Breast epithelium (tissue), 3 donors: ENCODE results near the gene PTPRN2.

ENCODE experiments used
- CTCF ChIP-seq, 3 donors: fragments of 450-650 bp; IDR thresholded peaks; one replicate each; pipeline ENCODE4 v1.5.1; 2016 to 2017; ENCODE audit warnings: antibody characterized with exemption in 3 of 3, mild to moderate bottlenecking in 3 of 3, moderate library complexity in 3 of 3
- POLR2A ChIP-seq: fragments of 450-650 bp; IDR thresholded peaks from one replicate; pipeline ENCODE4 v1.6.1; 2016; ENCODE audit warnings: antibody characterized with exemption, mild to moderate bottlenecking, moderate library complexity
- POLR2AphosphoS5 ChIP-seq, 3 donors: sonication (generic); formaldehyde crosslinking; IDR thresholded peaks; one replicate each; pipeline ENCODE4 v1.6.1; 2017; ENCODE audit warnings: antibody characterized with exemption in 3 of 3

DNA sequence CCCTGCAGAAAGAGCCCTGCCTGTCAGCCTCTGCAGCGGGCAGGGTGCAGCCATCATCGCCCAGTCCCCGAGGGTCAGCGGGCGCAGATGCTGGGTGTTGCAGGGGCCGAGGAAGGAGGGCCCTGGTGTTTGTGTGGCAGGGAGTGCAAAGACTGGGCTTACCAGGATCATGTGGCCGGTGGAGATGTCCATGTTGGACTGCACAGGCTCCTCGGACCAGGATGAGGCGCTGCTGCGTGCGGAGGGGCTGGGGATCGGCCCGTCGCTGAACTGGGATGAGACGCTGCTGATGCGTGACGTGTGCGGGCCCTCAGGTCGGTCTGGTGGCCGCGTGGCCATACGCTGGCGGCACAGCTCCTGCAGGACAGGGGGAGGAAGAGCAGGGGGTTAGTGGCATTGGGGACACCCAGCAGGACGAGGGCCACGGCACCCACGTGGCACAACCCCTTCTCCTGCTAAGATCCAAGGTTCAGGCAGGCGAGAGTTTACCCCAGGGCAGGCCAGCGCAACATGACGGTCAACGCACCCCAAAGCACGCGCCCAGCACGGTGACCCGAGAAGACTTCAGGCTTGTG, 931.3 kb downstream of the PTPRN2 start:
- no peak for TF ChIP-seq CTCF (IDR thresholded peaks at IDR 0.05)
- no peak for TF ChIP-seq POLR2A
- TF ChIP-seq POLR2AphosphoS5 (IDR thresholded peaks at IDR 0.05), result no peak
